Peyer's patch (tissue), 4 donors: ENCODE measurements around the gene HCRTR1.

Experiments used
- CTCF ChIP-seq, 6 experiments: fragments of 450-650 bp in 4 of 6; fragments of 200-600 bp in 2 of 6; sonication (generic) in 1 of 6; IDR thresholded peaks; one replicate each; pipeline ENCODE4 v1.5.1; 2017 to 2019; ENCODE audit warnings: antibody characterized with exemption in 6 of 6, mild to moderate bottlenecking in 3 of 6, moderate library complexity in 1 of 6
- POLR2A ChIP-seq, 2 donors: fragments of 450-650 bp; IDR thresholded peaks; one replicate each; pipeline ENCODE4 v1.5.1; 2017; ENCODE audit warnings: antibody characterized with exemption in 2 of 2, mild to moderate bottlenecking in 2 of 2, moderate library complexity in 2 of 2

- no peak for TF ChIP-seq CTCF (IDR thresholded peaks at IDR 0.05)
- no peak for TF ChIP-seq POLR2A (IDR thresholded peaks at IDR 0.05)
Observed at GRCh38 chr1:31609514-31610118, 7.9 kb upstream of the HCRTR1 start.
